ENCODE results near the gene OSBPL7.

DNA sequence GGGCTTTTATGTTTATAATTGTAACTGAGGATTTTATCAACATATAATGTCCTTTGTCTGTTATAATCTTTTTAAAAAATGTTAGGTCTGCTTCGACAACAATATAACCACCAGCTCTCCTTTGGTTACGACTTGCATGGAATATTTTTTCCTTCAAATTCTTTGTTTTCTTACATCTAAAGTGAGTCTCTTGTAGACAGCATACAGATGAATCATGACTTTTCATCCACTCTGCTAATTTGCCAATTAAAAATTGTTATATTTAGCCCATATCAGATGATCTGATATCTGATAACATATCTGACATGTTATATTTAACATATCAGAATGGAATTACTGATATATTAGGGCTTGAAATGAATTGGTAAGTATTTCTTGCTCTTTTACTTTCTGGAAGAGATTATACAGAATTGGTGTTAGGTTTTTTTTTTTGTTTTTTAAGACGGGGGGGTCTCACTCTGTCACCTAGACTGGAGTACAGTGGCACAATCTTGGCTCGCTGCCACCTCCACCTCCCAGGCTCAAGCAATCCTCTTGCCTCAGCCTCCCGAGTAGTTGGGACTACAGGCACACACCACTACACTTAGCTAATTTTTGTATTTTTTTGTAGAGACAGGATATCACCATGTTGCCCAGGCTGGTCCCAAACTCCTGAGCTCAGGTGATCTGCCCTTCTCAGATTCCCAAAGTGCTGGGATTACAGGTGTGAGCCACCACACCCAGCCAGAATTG is 61.0 kb downstream of the OSBPL7 start:
- TF ChIP-seq CTCF (IDR thresholded peaks at IDR 0.05) (no peak), POLR2AphosphoS5 (IDR thresholded peaks at IDR 0.05) (no peak)

Measured in gastroesophageal sphincter (tissue), 3 donors.